ENCODE results near the gene VKORC1L1. TPM values are rescaled to one million over a fixed set of nuclear protein-coding genes. Genes with fewer than 3 reads are reported as not detected.

VKORC1L1 gene
- total and polyA plus RNA-seq, 9 of the 15 experiments (the other 6 are each of a cell fraction or from before 2014, with no cell fraction given): 6.8 to 36.5 (median 19.3) TPM

- TF ChIP-seq, protein P1, sequence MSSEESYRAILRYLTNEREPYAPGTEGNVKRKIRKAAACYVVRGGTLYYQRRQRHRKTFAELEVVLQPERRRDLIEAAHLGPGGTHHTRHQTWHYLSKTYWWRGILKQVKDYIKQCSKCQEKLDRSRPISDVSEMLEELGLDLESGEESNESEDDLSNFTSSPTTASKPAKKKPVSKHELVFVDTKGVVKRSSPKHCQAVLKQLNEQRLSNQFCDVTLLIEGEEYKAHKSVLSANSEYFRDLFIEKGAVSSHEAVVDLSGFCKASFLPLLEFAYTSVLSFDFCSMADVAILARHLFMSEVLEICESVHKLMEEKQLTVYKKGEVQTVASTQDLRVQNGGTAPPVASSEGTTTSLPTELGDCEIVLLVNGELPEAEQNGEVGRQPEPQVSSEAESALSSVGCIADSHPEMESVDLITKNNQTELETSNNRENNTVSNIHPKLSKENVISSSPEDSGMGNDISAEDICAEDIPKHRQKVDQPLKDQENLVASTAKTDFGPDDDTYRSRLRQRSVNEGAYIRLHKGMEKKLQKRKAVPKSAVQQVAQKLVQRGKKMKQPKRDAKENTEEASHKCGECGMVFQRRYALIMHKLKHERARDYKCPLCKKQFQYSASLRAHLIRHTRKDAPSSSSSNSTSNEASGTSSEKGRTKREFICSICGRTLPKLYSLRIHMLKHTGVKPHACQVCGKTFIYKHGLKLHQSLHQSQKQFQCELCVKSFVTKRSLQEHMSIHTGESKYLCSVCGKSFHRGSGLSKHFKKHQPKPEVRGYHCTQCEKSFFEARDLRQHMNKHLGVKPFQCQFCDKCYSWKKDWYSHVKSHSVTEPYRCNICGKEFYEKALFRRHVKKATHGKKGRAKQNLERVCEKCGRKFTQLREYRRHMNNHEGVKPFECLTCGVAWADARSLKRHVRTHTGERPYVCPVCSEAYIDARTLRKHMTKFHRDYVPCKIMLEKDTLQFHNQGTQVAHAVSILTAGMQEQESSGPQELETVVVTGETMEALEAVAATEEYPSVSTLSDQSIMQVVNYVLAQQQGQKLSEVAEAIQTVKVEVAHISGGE (CRISPR knock-in tag; IDR thresholded peaks at IDR 0.05): 0 out of 6 replicates have a peak, but pooled peaks of 1 of the 3 experiments have one; percentile 18
- no peak for TF ChIP-seq PTTG1 (tag; IDR thresholded peaks at IDR 0.05; ENCODE audit: low read depth)
- TF ChIP-seq KHSRP (IDR thresholded peaks at IDR 0.05): no peak
- TF ChIP-seq TFE3 (CRISPR knock-in tag; IDR thresholded peaks at IDR 0.05): no peak
- TF ChIP-seq ZZZ3 (IDR thresholded peaks at IDR 0.05): no peak
- no peak for TF ChIP-seq ZNF253 (CRISPR knock-in tag; conservative IDR thresholded peaks at IDR 0.05)
- TF ChIP-seq, protein P2, sequence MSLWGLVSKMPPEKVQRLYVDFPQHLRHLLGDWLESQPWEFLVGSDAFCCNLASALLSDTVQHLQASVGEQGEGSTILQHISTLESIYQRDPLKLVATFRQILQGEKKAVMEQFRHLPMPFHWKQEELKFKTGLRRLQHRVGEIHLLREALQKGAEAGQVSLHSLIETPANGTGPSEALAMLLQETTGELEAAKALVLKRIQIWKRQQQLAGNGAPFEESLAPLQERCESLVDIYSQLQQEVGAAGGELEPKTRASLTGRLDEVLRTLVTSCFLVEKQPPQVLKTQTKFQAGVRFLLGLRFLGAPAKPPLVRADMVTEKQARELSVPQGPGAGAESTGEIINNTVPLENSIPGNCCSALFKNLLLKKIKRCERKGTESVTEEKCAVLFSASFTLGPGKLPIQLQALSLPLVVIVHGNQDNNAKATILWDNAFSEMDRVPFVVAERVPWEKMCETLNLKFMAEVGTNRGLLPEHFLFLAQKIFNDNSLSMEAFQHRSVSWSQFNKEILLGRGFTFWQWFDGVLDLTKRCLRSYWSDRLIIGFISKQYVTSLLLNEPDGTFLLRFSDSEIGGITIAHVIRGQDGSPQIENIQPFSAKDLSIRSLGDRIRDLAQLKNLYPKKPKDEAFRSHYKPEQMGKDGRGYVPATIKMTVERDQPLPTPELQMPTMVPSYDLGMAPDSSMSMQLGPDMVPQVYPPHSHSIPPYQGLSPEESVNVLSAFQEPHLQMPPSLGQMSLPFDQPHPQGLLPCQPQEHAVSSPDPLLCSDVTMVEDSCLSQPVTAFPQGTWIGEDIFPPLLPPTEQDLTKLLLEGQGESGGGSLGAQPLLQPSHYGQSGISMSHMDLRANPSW (CRISPR knock-in tag; IDR thresholded peaks at IDR 0.05): no peak; the same call in 1 of the 2 replicates
- TF ChIP-seq POLR2AphosphoS5 (IDR thresholded peaks at IDR 0.05; ENCODE audit: control insufficient read depth, insufficient read depth, low read depth, low read length): peak; percentile 46; the same call in 1 of the 2 replicates
- TF ChIP-seq CTCFL (IDR thresholded peaks at IDR 0.05; ENCODE audit: borderline replicate concordance, insufficient read depth, low read depth, low read length, poor library complexity, severe bottlenecking): no peak
- no peak for TF ChIP-seq NEUROD1 (IDR thresholded peaks at IDR 0.05; ENCODE audit: borderline replicate concordance, low read depth, low read length, partially characterized antibody)
- no peak for TF ChIP-seq HDAC6 (IDR thresholded peaks at IDR 0.05; ENCODE audit: low read depth, low read length)
- TF ChIP-seq, protein P3, sequence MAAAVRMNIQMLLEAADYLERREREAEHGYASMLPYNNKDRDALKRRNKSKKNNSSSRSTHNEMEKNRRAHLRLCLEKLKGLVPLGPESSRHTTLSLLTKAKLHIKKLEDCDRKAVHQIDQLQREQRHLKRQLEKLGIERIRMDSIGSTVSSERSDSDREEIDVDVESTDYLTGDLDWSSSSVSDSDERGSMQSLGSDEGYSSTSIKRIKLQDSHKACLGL (CRISPR knock-in tag; IDR thresholded peaks at IDR 0.05; ENCODE audit: borderline replicate concordance, poor library complexity, severe bottlenecking): no peak
- TF ChIP-seq NR3C1 (CRISPR knock-in tag; IDR thresholded peaks at IDR 0.05): no peak
- no peak for TF ChIP-seq ZNF431 (CRISPR knock-in tag; IDR thresholded peaks at IDR 0.05)
Observed at GRCh38 chr7:65927489-65928448, 54.9 kb downstream of the VKORC1L1 start (continued).
